HCT116 (cell line): Measurements from ENCODE around the gene CBY1. TPM values are rescaled to one million over a fixed set of nuclear protein-coding genes. Genes with fewer than 3 reads are reported as not detected.

Experiments
- ATAC-seq: fragments of 200-7000 bp; cut with Tn5 transposase; 2 replicates; pipeline ENCODE4 v1.9.1; 2020; ENCODE audit warnings: mild to moderate bottlenecking, moderate library complexity
- BruUV-seq: library from RNA; stranded (reverse); fragments of 400-500 nt; replicated peaks from 2 replicates; lab custom pipeline; 2021; lab: Mats Ljungman, UMichigan
- CTCF ChIA-PET: fragments of 300-600 bp; sonication (Branson Sonifier 250); formaldehyde crosslinking; loops from one replicate; lab custom pipeline; 2021; ENCODE audit warnings: antibody characterized with exemption; lab: Charles Lee
- POLR2A ChIA-PET: fragments of 300-600, 350-600 bp; sonication (Branson Sonifier 250); formaldehyde crosslinking; loops from one replicate; lab custom pipeline; 2021; ENCODE audit warnings: antibody characterized with exemption; lab: Charles Lee
- RAD21 ChIA-PET, 2 experiments: fragments of 300-600 bp; sonication (Branson Sonifier 250); formaldehyde crosslinking; loops; one replicate each; lab custom pipeline; 2023; ENCODE audit warnings: low total read pairs in 2 of 2; ENCODE audit not compliant: uncharacterized antibody in 2 of 2, unreplicated experiment in 2 of 2, low non-redundant PET in 1 of 2; lab: Charles Lee
- DNase-seq: peaks from one replicate; pipeline ENCODE4 v3.0.0-alpha.2; 2010; ENCODE audit warnings: low read depth, low spot score
- H2AFZ ChIP-seq: fragments of 200-600 bp; shearing (Covaris generic), sonication (generic); 2 replicates; pipeline ENCODE4 v1.6.1; 2017; ENCODE audit warnings: low read depth, mixed run types, mixed read lengths, antibody characterized with exemption, low read length; ENCODE audit not compliant: poor library complexity, severe bottlenecking
- H3K27ac ChIP-seq: 2 replicates; pipeline ENCODE4 v1.5.1; 2012; ENCODE audit warnings: low read depth, low read length
- H3K27me3 ChIP-seq: fragments of 200-600 bp; sonication (generic); 2 replicates; pipeline ENCODE4 v1.6.1; 2016; ENCODE audit warnings: mixed run types, low read length, mixed read lengths; ENCODE audit not compliant: insufficient read depth
- H3K36me3 ChIP-seq, 2 experiments: fragments of 200-500 bp in 1 of 2; fragments of 200-600 bp in 1 of 2; sonication (Bioruptor generic) in 1 of 2; sonication (generic) in 1 of 2; 2 replicates each; pipeline versions ENCODE4 v1.5.1 to v1.6.1; 2014 to 2016; ENCODE audit warnings: low read length in 2 of 2, inconsistent platforms in 1 of 2, mixed read lengths in 1 of 2, mixed run types in 1 of 2; ENCODE audit not compliant: insufficient read depth in 2 of 2, control insufficient read depth in 1 of 2
- H3K4me1 ChIP-seq, 2 experiments: fragments of 200-600 bp in 1 of 2; sonication (generic) in 1 of 2; 2 replicates each; pipeline versions ENCODE4 v1.5.1 to v1.6.1; 2012 to 2017; ENCODE audit warnings: low read length in 2 of 2, inconsistent platforms in 1 of 2, mild to moderate bottlenecking in 1 of 2, mixed read lengths in 1 of 2, mixed run types in 1 of 2, moderate library complexity in 1 of 2; ENCODE audit not compliant: insufficient read depth in 2 of 2, control insufficient read depth in 1 of 2
- H3K4me2 ChIP-seq: fragments of 200-600 bp; sonication (generic); 2 replicates; pipeline ENCODE4 v1.6.1; 2017; ENCODE audit warnings: mixed run types, low read length, mixed read lengths
- H3K4me3 ChIP-seq, 2 experiments: fragments of 200-600 bp in 1 of 2; sonication (generic) in 1 of 2; replicated peaks in 1 of 2; 2 replicates each; pipeline ENCODE4 v1.5.1; 2011 to 2016; ENCODE audit warnings: low read length in 2 of 2, control low read depth in 1 of 2, low read depth in 1 of 2, mild to moderate bottlenecking in 1 of 2, mixed read lengths in 1 of 2, mixed run types in 1 of 2
- H3K79me2 ChIP-seq: fragments of 200-600 bp; sonication (generic); 2 replicates; pipeline ENCODE4 v1.6.1; 2017; ENCODE audit warnings: mild to moderate bottlenecking, mixed run types, low read length, moderate library complexity, mixed read lengths; ENCODE audit not compliant: insufficient read depth
- H3K9ac ChIP-seq: fragments of 200-600 bp; sonication (generic); 2 replicates; pipeline ENCODE4 v1.6.1; 2016; ENCODE audit warnings: low read length, mixed read lengths
- H3K9me2 ChIP-seq: fragments of 200-600 bp; sonication (generic), shearing (Covaris generic); 2 replicates; pipeline ENCODE4 v1.6.1; 2017; ENCODE audit warnings: mixed run types, mild to moderate bottlenecking, moderate library complexity; ENCODE audit not compliant: insufficient read depth
- H3K9me3 ChIP-seq, 2 experiments: fragments of 200-500 bp in 1 of 2; fragments of 200-600 bp in 1 of 2; sonication (Bioruptor generic) in 1 of 2; sonication (generic) in 1 of 2; 2 replicates each; pipeline ENCODE4 v1.6.1; 2014 to 2017; ENCODE audit warnings: low read length in 2 of 2, mixed read lengths in 2 of 2, inconsistent platforms in 1 of 2, low read depth in 1 of 2, mild to moderate bottlenecking in 1 of 2, mixed run types in 1 of 2, moderate library complexity in 1 of 2; ENCODE audit not compliant: control insufficient read depth in 1 of 2, insufficient read depth in 1 of 2
- H4K20me1 ChIP-seq: fragments of 200-600 bp; sonication (generic), shearing (Covaris generic); 2 replicates; pipeline ENCODE4 v1.6.1; 2017; ENCODE audit warnings: mixed run types, mild to moderate bottlenecking, moderate library complexity; ENCODE audit not compliant: insufficient read depth
- CBX3 ChIP-seq: IDR thresholded peaks from 2 replicates; pipeline ENCODE4 v1.6.1; 2012; ENCODE audit warnings: low read depth
- CEBPB ChIP-seq: IDR thresholded peaks from 2 replicates; pipeline ENCODE4 v1.6.1; 2012; ENCODE audit warnings: low read depth
- CTCF ChIP-seq, 3 experiments: fragments of 200-600 bp in 1 of 3; sonication (generic) in 1 of 3; IDR thresholded peaks in 2 of 3; conservative IDR thresholded peaks in 1 of 3; 2 replicates each; pipeline ENCODE4 v1.5.1; 2012 to 2017; ENCODE audit warnings: low read depth in 2 of 3, low read length in 2 of 3, antibody characterized with exemption in 1 of 3, borderline replicate concordance in 1 of 3, control low read depth in 1 of 3, mild to moderate bottlenecking in 1 of 3, mixed read lengths in 1 of 3, mixed run types in 1 of 3, moderate library complexity in 1 of 3; ENCODE audit not compliant: insufficient read depth in 1 of 3
- EZH2 ChIP-seq: fragments of 200-600 bp; sonication (generic); IDR thresholded peaks from 2 replicates; pipeline ENCODE4 v1.6.1; 2017; ENCODE audit warnings: antibody characterized with exemption, mixed run types
- FOSL1 ChIP-seq: IDR thresholded peaks from 2 replicates; pipeline ENCODE4 v1.6.1; 2012; ENCODE audit warnings: low read depth
- MAX ChIP-seq: IDR thresholded peaks from 2 replicates; pipeline ENCODE4 v1.6.1; 2012
- SRF ChIP-seq: IDR thresholded peaks from 2 replicates; pipeline ENCODE4 v1.6.1; 2012; ENCODE audit warnings: low read depth
- ZBTB33 ChIP-seq: IDR thresholded peaks from 2 replicates; pipeline ENCODE4 v1.6.1; 2011; ENCODE audit warnings: mild to moderate bottlenecking, low read length, moderate library complexity; ENCODE audit not compliant: insufficient replicate concordance; ENCODE audit errors: extremely low read depth
- intact Hi-C: fragments of 100-400 bp; cut with micrococcal nuclease; formaldehyde crosslinking; loops from 2 replicates; pipeline ENCODE4 v1.10.0; 2022
- total RNA-seq: library from RNA; stranded (reverse); gene quantifications from one replicate; pipeline ENCODE4 v1.2.1, GENCODE V29; 2021; ENCODE audit not compliant: unreplicated experiment

CBY1 gene
- total RNA-seq, 1 experiment from 2014 or later, result 27.6 TPM

- TF ChIP-seq ZBTB33 (no peak), CTCF (IDR thresholded peaks at IDR 0.05 in 2 of 3, conservative IDR thresholded peaks at IDR 0.05 in 1 of 3; ENCODE audit: borderline replicate concordance in 1 of 3, insufficient read depth in 1 of 3, low read depth in 2 of 3, low read length in 2 of 3) (no peak), EZH2 (no peak), CEBPB (no peak), MAX (no peak), CBX3 (no peak), SRF (no peak)
These were observed 33.1 kb upstream of the CBY1 start (continued) for GRCh38 chr22:38623351-38623750.

- H3K79me2 ChIP-seq, result no peaks in the 10 kb centered on the region
- intact Hi-C loops, result no loop called here
- H3K9me2 ChIP-seq, result no peaks in the 10 kb centered on the region
- ATAC-seq (no peak), DNase-seq (no peak)
- no peak overlapping the region for H3K9ac ChIP-seq
- no TSS peak for BruUV-seq
- no peak overlapping the region for H3K4me2 ChIP-seq
- ChIA-PET RAD21 (no interaction called here), CTCF (no interaction called here), POLR2A (no interaction called here)
- no peaks in the 10 kb centered on the region for H4K20me1 ChIP-seq
- H3K36me3 ChIP-seq, result peaks cover 0 to 4% of the 10 kb centered on the region in 2 experiments; a peak in 1 of 4 replicates
- H2AFZ ChIP-seq, result no peak overlapping the region
- no peaks in the 10 kb centered on the region for H3K9me3 ChIP-seq
- TF ChIP-seq ZBTB33 (no peak), MAX (no peak), FOSL1 (no peak)
- no peak overlapping the region for H3K4me3 ChIP-seq
- H3K27me3 ChIP-seq, result no peaks in the 10 kb centered on the region
- no peak overlapping the region for H3K27ac ChIP-seq
- H3K4me1 ChIP-seq, result peaks cover 0 to 2% of the 10 kb centered on the region in 2 experiments; a peak in 1 of 4 replicates
These were observed 28.0 kb upstream of the CBY1 start for GRCh38 chr22:38628444-38628843.
